ENCODE results near the gene OGT.

Gene OGT

GRCh38 chrX:71525316-71525715 is 7.6 kb upstream of the OGT start:
- H3K4me1 Mint-ChIP-seq, result no peaks in the 10 kb centered on the region
- no peak for DNase-seq
- H3K27me3 Mint-ChIP-seq, result no peaks in the 10 kb centered on the region
- no peak overlapping the region for H3K27ac Mint-ChIP-seq
- peaks cover 0 to 7% of the 10 kb centered on the region in 2 donors for H3K36me3 Mint-ChIP-seq
- no peak overlapping the region for H3K4me3 Mint-ChIP-seq
- H3K9me3 Mint-ChIP-seq, result no peaks in the 10 kb centered on the region
- ATAC-seq (replicated peaks), result no peak

DNA sequence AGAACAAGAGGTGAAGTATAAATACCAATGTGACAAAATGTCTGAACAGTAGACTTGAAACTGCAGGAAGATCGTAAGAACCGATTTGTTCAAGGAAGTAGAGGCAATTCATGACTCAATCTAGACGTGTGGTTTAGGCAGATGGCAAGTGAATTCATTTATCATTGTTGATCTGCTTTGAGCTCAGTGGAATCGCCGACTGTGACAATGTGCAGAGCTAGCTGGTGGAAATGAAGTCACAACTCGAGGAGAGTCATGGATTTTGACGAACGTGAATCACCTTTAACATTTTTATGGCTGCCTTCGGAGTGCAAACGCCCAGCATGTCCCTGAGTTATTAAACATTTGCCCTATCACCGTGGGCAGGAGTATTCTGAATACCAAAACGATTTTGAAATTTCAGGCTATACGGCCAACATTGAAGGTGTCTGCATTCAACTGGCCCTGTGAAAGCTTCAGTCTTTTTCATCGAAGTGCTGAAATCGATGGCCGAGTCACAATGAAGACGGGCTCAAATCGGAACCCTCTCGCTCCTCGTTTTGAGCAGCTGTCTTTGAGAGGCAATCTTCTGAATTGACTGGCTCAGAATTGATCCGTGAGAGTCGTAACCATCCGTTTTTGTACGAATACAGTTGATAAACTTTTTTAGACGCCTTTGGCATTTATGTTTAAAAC is 689 bp upstream of the OGT start:
- DNase-seq, result peak; percentile 20
- Mint-ChIP-seq H3K36me3 (peaks cover 16 to 33% of the 10 kb centered on the region in 2 donors), H3K4me3 (peak overlapping the region; percentile 95 to 100)

DNA sequence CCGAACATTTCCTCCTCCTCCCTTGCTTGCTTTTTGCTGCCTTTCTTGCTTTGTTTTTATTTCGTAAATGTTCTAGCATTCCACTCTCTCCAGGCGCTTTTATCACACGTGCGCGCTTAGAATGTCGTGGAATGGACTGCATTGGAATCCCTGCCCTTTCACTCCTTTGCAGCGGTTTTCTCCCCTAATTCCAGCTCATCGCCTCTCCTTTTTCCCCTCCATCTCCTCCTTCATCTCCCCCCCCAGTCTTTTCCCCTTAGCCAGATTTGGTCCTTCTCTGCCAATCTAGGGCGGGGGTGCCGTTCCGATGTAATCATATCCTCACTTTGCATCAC is 579 bp downstream of the OGT start:
- no peaks in the 10 kb centered on the region for H3K27me3 Mint-ChIP-seq
- no peaks in the 10 kb centered on the region for H3K9me3 Mint-ChIP-seq
- H3K4me1 Mint-ChIP-seq, result peaks cover 5 to 19% of the 10 kb centered on the region in 2 donors
- ATAC-seq (replicated peaks) (no peak), DNase-seq (no peak)
- H3K4me3 Mint-ChIP-seq, result peak overlapping the region; percentile 95 to 100
- peak overlapping the region; percentile 98 for H3K27ac Mint-ChIP-seq
- peaks cover 16 to 33% of the 10 kb centered on the region in 2 donors for H3K36me3 Mint-ChIP-seq

More for the DNA sequence above, 689 bp upstream of the OGT start:
- Mint-ChIP-seq H3K27ac (peak overlapping the region; percentile 98), H3K4me1 (peaks cover 5 to 19% of the 10 kb centered on the region in 2 donors), H3K9me3 (no peaks in the 10 kb centered on the region), H3K27me3 (no peaks in the 10 kb centered on the region)
- peak; percentile 60 to 64 for ATAC-seq (replicated peaks)

DNA sequence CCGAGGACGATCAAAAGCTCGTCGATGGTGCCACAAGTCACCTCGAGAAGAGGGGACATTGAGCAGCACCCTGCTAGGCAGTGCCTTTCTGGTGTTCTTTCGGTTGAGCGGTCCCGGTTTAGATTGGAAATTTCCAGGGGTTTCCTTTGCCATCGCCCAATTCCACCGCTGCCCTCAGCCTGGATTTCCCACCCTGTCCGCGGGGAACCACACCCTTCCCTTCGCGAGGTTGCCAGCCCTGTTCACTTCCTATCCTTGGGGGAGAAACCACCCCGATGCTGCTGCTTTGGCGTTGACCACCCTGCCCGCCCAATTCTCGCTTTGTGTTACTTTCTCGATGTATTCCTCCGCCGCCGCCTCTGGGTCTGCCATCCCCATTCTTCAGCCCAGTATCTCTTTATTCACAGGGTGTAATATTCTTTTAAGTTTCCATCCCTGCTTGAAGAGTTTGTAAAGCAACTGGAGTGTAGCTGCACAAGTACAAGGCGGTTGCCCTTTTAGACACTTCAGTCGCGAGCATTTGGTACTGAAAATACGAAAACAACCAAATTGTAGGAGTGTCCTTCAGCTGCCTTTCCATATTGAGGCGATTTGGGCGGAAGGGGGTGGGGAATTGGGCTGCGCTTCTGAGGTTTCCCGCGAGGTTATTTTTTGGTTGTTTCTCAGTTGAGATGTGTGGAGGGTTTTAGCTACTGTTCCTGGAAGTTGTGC is 1.1 kb downstream of the OGT start:
- H3K27ac Mint-ChIP-seq, result peak overlapping the region; percentile 98

GRCh38 chrX:71534773-71535544 is 2.1 kb downstream of the OGT start:
- peak overlapping the region; percentile 95 to 100 for H3K4me3 Mint-ChIP-seq
- peaks cover 5 to 23% of the 10 kb centered on the region in 2 donors for H3K4me1 Mint-ChIP-seq
- ATAC-seq (replicated peaks) (no peak), DNase-seq (no peak)
- H3K27me3 Mint-ChIP-seq, result no peaks in the 10 kb centered on the region
- H3K27ac Mint-ChIP-seq, result peak overlapping the region; percentile 98
- H3K36me3 Mint-ChIP-seq, result peaks cover 16 to 26% of the 10 kb centered on the region in 2 donors
- H3K9me3 Mint-ChIP-seq, result no peaks in the 10 kb centered on the region

More for the DNA sequence above, 1.1 kb downstream of the OGT start:
- H3K27me3 Mint-ChIP-seq, result no peaks in the 10 kb centered on the region
- no peaks in the 10 kb centered on the region for H3K9me3 Mint-ChIP-seq
- ATAC-seq (replicated peaks) (peak; percentile 15 to 22), DNase-seq (peak; percentile 32)
- H3K4me3 Mint-ChIP-seq, result peak overlapping the region; percentile 95 to 100
- peaks cover 5 to 19% of the 10 kb centered on the region in 2 donors for H3K4me1 Mint-ChIP-seq
- H3K36me3 Mint-ChIP-seq, result peaks cover 16 to 33% of the 10 kb centered on the region in 2 donors

DNA sequence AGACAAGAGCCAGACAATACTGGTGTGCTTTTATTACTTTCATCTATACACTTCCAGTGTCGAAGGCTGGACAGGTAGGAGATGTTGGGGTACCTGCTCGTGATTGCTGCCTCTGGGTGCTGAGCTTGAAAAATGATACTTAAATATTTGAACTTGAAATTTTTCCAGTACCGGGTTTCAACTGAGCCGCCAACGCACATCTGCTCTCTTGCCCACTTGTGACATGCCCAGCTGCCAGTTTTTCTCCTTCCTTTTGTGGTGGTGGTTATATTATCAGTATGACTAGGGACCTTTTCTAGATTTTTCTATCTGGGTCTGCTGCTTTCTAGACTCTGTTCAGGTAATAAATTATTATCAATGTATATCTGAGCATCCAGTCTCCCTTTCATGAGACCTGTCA is 3.4 kb downstream of the OGT start:
- no peaks in the 10 kb centered on the region for H3K9me3 Mint-ChIP-seq
- peak overlapping the region; percentile 37 to 80 for H3K4me3 Mint-ChIP-seq
- H3K27ac Mint-ChIP-seq, result peak overlapping the region; percentile 45
- H3K27me3 Mint-ChIP-seq, result no peaks in the 10 kb centered on the region
- peaks cover 16 to 26% of the 10 kb centered on the region in 2 donors for H3K36me3 Mint-ChIP-seq
- no peak for DNase-seq
- H3K4me1 Mint-ChIP-seq, result peaks cover 8 to 28% of the 10 kb centered on the region in 2 donors
- ATAC-seq (replicated peaks), result peak in 1 of 2 donors; percentile 6

- Mint-ChIP-seq H3K36me3 (peaks cover 16 to 28% of the 10 kb centered on the region in 2 donors), H3K27ac (no peak overlapping the region), H3K4me3 (peak overlapping the region; percentile 11 to 30), H3K4me1 (peaks cover 9 to 34% of the 10 kb centered on the region in 2 donors), H3K27me3 (no peaks in the 10 kb centered on the region), H3K9me3 (no peaks in the 10 kb centered on the region)
- DNase-seq (no peak), ATAC-seq (replicated peaks) (no peak)
Measured at GRCh38 chrX:71537743-71538142, 4.8 kb downstream of the OGT start.

- H3K4me1 Mint-ChIP-seq, result peaks cover 15 to 47% of the 10 kb centered on the region in 2 donors
- no peak for DNase-seq
Measured at GRCh38 chrX:71540801-71541200, 7.9 kb downstream of the OGT start.

GRCh38 chrX:71541210-71542022 is 8.5 kb downstream of the OGT start:
- H3K4me1 Mint-ChIP-seq, result peaks cover 15 to 43% of the 10 kb centered on the region in 2 donors
- peaks cover 6 to 18% of the 10 kb centered on the region in 2 donors for H3K36me3 Mint-ChIP-seq
- peak overlapping the region; percentile 18 to 75 for H3K4me3 Mint-ChIP-seq
- no peaks in the 10 kb centered on the region for H3K9me3 Mint-ChIP-seq
- DNase-seq (peak; percentile 10), ATAC-seq (replicated peaks) (peak; percentile 88 to 91)
- peak overlapping the region; percentile 3 for H3K27ac Mint-ChIP-seq
- no peaks in the 10 kb centered on the region for H3K27me3 Mint-ChIP-seq

More at GRCh38 chrX:71540801-71541200, 7.9 kb downstream of the OGT start:
- peaks cover 6 to 15% of the 10 kb centered on the region in 2 donors for H3K36me3 Mint-ChIP-seq
- H3K4me3 Mint-ChIP-seq, result peak overlapping the region; percentile 6 to 75
- ATAC-seq (replicated peaks), result peak; percentile 22 to 33
- H3K27me3 Mint-ChIP-seq, result no peaks in the 10 kb centered on the region
- peak overlapping the region; percentile 3 for H3K27ac Mint-ChIP-seq
- no peaks in the 10 kb centered on the region for H3K9me3 Mint-ChIP-seq

DNA sequence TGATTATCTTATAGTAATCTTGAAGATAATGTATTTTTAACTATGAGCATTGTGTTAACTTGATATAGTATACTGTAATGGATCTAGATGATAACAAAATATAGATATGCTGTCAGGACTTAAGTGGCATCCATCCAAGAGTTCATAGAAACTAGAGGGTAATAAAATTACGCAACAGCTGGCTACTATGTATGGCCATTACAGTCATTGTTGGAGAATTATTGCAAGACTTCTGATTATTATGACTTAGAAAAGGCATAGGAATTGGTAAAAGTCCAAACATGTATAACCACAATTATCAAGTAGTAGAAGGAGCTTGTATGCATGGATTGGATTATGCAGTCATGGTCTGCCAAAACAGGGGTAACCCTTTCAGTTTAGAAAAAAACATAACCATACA is 9.5 kb downstream of the OGT start:
- no peak for ATAC-seq (replicated peaks)
- Mint-ChIP-seq H3K9me3 (no peaks in the 10 kb centered on the region), H3K27me3 (no peaks in the 10 kb centered on the region), H3K27ac (no peak overlapping the region), H3K36me3 (peaks cover 10 to 19% of the 10 kb centered on the region in 2 donors), H3K4me3 (no peak overlapping the region), H3K4me1 (peaks cover 15 to 38% of the 10 kb centered on the region in 2 donors)
- no peak for DNase-seq

DNA sequence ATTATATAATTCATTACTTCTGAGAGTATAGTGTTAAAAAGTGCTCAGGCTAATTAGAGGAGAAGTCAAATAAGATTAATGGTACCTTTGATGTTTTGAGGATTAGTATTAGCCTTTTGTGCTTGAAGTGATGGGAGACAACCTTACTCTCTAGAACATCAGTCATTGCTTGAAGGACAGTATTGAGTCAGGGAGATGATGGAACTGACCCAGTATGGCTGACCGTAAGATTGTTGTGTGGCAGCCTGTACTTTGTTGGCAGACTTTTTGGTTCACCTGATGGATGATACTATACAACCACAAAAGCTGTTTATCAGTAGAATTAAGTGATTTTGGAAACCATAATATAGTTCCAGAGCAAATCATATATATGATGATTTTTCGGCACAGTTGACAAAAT is 9.9 kb downstream of the OGT start:
- DNase-seq, result no peak
- Mint-ChIP-seq H3K9me3 (no peaks in the 10 kb centered on the region), H3K4me1 (peaks cover 15 to 38% of the 10 kb centered on the region in 2 donors), H3K27me3 (no peaks in the 10 kb centered on the region), H3K27ac (peak overlapping the region; percentile 10), H3K4me3 (no peak overlapping the region), H3K36me3 (peaks cover 10 to 19% of the 10 kb centered on the region in 2 donors)
- ATAC-seq (replicated peaks), result no peak

GRCh38 chrX:71543316-71543715 is 10.4 kb downstream of the OGT start:
- ATAC-seq (replicated peaks) (peak in 1 of 2 donors; percentile 5), DNase-seq (no peak)
- H3K27ac Mint-ChIP-seq, result peak overlapping the region; percentile 76
- H3K4me1 Mint-ChIP-seq, result peaks cover 15 to 38% of the 10 kb centered on the region in 2 donors
- H3K4me3 Mint-ChIP-seq, result peak overlapping the region; percentile 54 to 57
- H3K9me3 Mint-ChIP-seq, result no peaks in the 10 kb centered on the region
- H3K36me3 Mint-ChIP-seq, result peaks cover 10 to 19% of the 10 kb centered on the region in 2 donors
- H3K27me3 Mint-ChIP-seq, result no peaks in the 10 kb centered on the region

DNA sequence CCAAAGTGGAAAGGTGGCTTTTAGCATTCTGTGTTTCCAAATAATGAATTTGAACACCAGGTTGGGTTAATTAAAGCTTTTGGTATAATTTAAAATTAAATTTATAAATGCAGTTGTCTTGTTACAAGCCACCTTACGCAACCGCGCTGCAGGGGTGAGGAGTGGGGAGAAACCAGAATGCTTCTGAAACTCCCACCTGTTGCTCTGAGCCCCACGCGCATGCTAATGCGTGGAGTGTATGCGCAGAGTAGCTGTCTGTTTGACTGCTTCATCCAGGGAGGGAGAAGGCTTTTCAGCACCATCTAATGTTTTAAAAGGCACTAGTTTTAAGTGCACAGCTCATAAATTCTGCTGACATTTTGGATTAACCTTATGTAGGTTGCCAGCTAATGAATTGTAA is 12.5 kb downstream of the OGT start:
- no peak overlapping the region for H3K4me3 Mint-ChIP-seq

More for the DNA sequence above, 12.5 kb downstream of the OGT start:
- DNase-seq (no peak), ATAC-seq (replicated peaks) (no peak)
- Mint-ChIP-seq H3K4me1 (peaks cover 15 to 34% of the 10 kb centered on the region in 2 donors), H3K27ac (no peak overlapping the region), H3K36me3 (peaks cover 10 to 19% of the 10 kb centered on the region in 2 donors), H3K9me3 (no peaks in the 10 kb centered on the region), H3K27me3 (no peaks in the 10 kb centered on the region)

Measured in stimulated activated naive B cell treated with anti-CD40 and anti-IgM and Interleukin-4, amounts not matched to agents 10 μg/mL and 1 μg/mL and 100 μg/mL, for 72 hours (primary cell).